Progenitor cell of endocrine pancreas (in vitro differentiated cells): ENCODE results near the gene KRT35. TPM values are rescaled to one million over a fixed set of nuclear protein-coding genes. Genes with fewer than 3 reads are reported as not detected.
A peak's percentile ranks its signal among the peaks of the same experiment; 100 is the strongest.

Experiments used
- DNase-seq: peaks from one replicate; pipeline ENCODE4 v3.0.0; 2021; ENCODE audit warnings: low spot score; ENCODE audit not compliant: unreplicated experiment
- H3K27ac Mint-ChIP-seq: 2 replicates; pipeline ENCODE4 v1.8.0; 2021; ENCODE audit warnings: mild to moderate bottlenecking, moderate library complexity, mixed read lengths
- H3K27me3 Mint-ChIP-seq: 2 replicates; pipeline ENCODE4 v1.8.0; 2021; ENCODE audit warnings: mixed read lengths
- H3K36me3 Mint-ChIP-seq: 2 replicates; pipeline ENCODE4 v1.8.0; 2022; ENCODE audit warnings: mixed read lengths; ENCODE audit not compliant: insufficient read depth
- H3K4me1 Mint-ChIP-seq: 2 replicates; pipeline ENCODE4 v1.8.0; 2021; ENCODE audit warnings: low read depth, mixed read lengths
- H3K4me3 Mint-ChIP-seq: 2 replicates; pipeline ENCODE4 v1.8.0; 2021; ENCODE audit warnings: low read depth, mild to moderate bottlenecking, moderate library complexity, mixed read lengths
- H3K9me3 Mint-ChIP-seq: 2 replicates; pipeline ENCODE4 v1.8.0; 2021; ENCODE audit warnings: low read depth, mixed read lengths
- total RNA-seq: library from RNA; stranded (reverse); gene quantifications from 2 replicates; pipeline ENCODE4 v1.2.1, GENCODE V29; 2021
- TF ChIP-seq, protein P1 (sequence below): fragments of 200-600 bp; sonication (generic); IDR thresholded peaks from one replicate; pipeline ENCODE4 v1.5.0; 2021; ENCODE audit warnings: antibody characterized with exemption, mild to moderate bottlenecking; ENCODE audit not compliant: unreplicated experiment

The KRT35 gene
- total RNA-seq, 1 donor from 2014 or later, result not detected

DNA sequence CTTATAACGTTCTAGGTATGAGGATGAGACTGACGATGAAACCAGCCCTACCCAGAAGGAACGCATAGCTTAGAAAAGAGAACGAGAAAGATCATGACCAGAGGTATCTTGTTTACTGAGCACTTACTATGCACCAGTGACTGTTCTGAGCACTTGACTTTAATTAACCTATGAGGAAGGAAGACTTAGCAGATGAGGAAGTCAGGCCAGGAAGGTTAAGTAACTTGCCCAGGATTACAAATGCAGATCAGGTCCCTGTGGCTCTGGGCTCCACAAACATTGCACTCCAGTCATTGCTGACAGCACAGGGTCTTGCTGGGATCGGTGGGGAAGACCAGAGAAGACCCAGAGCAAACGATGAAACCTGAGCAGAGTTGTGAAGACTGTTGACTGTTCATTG lies 17.3 kb upstream of the KRT35 start:
- TF ChIP-seq, protein P1, sequence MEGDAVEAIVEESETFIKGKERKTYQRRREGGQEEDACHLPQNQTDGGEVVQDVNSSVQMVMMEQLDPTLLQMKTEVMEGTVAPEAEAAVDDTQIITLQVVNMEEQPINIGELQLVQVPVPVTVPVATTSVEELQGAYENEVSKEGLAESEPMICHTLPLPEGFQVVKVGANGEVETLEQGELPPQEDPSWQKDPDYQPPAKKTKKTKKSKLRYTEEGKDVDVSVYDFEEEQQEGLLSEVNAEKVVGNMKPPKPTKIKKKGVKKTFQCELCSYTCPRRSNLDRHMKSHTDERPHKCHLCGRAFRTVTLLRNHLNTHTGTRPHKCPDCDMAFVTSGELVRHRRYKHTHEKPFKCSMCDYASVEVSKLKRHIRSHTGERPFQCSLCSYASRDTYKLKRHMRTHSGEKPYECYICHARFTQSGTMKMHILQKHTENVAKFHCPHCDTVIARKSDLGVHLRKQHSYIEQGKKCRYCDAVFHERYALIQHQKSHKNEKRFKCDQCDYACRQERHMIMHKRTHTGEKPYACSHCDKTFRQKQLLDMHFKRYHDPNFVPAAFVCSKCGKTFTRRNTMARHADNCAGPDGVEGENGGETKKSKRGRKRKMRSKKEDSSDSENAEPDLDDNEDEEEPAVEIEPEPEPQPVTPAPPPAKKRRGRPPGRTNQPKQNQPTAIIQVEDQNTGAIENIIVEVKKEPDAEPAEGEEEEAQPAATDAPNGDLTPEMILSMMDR, result no peak
- Mint-ChIP-seq H3K27ac (no peak overlapping the region), H3K4me3 (no peak overlapping the region), H3K36me3 (no peaks in the 10 kb centered on the region), H3K9me3 (no peaks in the 10 kb centered on the region), H3K27me3 (peaks cover 24% of the 10 kb centered on the region), H3K4me1 (no peaks in the 10 kb centered on the region)
- no peak for DNase-seq

DNA sequence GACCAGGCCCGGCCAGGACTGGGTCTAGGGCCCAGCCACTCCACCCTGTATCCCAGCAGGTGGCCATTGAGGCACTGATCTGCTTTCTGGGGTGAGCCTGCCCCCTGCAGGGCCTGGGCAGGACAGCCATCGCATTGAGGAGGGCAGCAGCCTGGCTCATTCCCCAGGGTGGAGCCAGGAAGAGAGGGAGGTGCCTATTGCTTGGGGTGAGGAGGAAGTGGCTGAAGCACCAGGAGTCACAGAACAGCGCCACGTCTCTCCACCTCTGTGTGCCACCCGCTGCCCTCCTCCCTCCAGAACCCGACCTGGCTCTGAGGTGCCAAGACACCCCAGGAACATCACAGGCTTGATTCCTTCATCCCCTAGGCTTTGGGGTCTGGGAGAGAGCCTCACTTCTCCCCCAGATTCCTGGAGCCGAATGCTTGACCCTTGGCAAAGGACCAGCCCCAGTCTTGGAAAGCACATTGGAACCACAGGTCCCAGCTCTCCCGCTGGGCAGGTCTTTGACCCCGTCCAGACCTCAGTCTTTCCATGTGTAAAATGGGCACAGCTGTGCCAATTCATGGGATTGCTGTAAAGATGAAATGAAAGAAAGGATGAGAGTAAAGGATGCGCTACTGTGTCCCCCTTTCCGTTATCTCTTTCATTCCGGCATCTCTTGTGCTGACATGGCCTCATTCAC lies 16.0 kb upstream of the KRT35 start:
- H3K9me3 Mint-ChIP-seq, result no peaks in the 10 kb centered on the region
- H3K36me3 Mint-ChIP-seq, result no peaks in the 10 kb centered on the region
- H3K27me3 Mint-ChIP-seq, result peaks cover 26% of the 10 kb centered on the region
- H3K27ac Mint-ChIP-seq, result no peak overlapping the region
- DNase-seq, result peak; percentile 53
- H3K4me3 Mint-ChIP-seq, result no peak overlapping the region
- no peaks in the 10 kb centered on the region for H3K4me1 Mint-ChIP-seq
- TF ChIP-seq, protein P1, result peak; percentile 70

DNA sequence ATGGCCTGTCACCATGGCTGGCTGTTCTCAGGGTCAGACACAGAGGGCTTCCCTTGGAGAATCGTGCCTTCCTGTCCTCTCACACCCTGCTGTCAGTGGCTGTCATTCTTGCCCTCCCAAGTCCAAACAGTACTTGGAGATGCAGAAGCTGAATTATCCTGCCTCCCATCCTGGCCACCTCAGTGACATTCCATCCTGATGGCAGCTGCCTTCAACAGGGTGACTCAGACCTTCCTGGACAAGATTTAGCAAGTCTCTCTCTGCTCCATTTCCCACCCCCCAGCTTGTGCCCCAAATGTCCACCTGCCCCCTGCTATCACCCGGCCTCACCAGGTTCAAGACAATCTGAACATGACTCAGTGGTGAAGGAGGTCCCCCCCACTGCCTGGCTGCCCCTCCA lies 13.6 kb upstream of the KRT35 start:
- Mint-ChIP-seq H3K9me3 (no peaks in the 10 kb centered on the region), H3K4me3 (no peak overlapping the region), H3K4me1 (no peaks in the 10 kb centered on the region), H3K27ac (peak overlapping the region; percentile 33), H3K36me3 (no peaks in the 10 kb centered on the region), H3K27me3 (peaks cover 24% of the 10 kb centered on the region)
- DNase-seq, result no peak
- TF ChIP-seq, protein P1, result no peak

DNA sequence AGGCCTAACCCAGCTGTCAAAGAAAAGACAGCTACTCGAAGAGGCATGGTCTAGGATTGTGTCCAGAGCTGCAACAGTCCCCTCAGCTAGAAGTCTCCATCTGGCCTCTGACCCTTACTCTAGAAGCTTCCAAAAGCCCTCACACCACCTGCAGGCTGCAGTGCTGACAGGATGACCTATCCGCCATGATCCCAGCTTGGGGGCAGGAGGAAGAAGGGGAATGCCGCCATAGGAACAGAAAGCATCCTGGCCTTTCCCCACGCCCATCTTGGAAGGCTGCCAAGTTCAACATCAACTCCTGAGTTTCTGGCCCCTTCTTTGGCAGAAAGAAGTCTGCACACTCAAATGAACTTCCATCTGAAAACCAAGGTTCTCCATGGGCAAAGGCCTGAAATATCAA lies 11.8 kb upstream of the KRT35 start:
- Mint-ChIP-seq H3K9me3 (no peaks in the 10 kb centered on the region), H3K4me1 (no peaks in the 10 kb centered on the region), H3K36me3 (no peaks in the 10 kb centered on the region), H3K27ac (no peak overlapping the region), H3K4me3 (no peak overlapping the region), H3K27me3 (peaks cover 29% of the 10 kb centered on the region)
- TF ChIP-seq, protein P1, result no peak
- DNase-seq, result no peak

DNA sequence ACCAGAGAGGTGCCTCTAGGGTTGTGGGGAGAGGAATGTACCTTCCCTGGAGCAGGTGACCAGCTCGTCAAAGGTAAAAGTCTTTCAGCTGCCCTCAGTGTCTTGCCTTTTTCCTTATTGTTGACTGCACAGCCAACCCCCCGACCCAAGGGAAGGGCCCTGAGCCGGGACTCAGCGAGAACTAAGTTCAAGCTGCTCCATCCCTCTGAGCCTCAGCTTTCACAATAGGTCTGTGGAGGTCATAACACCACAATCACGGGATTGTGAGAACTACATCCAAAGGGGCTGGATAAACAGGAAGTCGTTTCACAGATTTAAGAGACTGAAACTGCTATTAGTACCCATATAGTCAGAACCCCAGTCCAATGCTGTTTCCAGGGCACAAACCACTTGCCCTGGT lies 11.4 kb upstream of the KRT35 start:
- TF ChIP-seq, protein P1, result no peak
- Mint-ChIP-seq H3K36me3 (no peaks in the 10 kb centered on the region), H3K4me1 (no peaks in the 10 kb centered on the region), H3K4me3 (no peak overlapping the region), H3K27ac (no peak overlapping the region), H3K27me3 (peaks cover 30% of the 10 kb centered on the region), H3K9me3 (no peaks in the 10 kb centered on the region)
- no peak for DNase-seq
